GM12878 (cell line): Measurements from ENCODE around the gene SORCS2. TPM values are rescaled to one million over a fixed set of nuclear protein-coding genes. Genes with fewer than 3 reads are reported as not detected.

Experiments
- ATAC-seq: fragments of 200-7000 bp; cut with Tn5 transposase; 3 replicates; pipeline ENCODE4 v1.9.1; 2020; ENCODE audit warnings: mild to moderate bottlenecking, moderate library complexity
- BruUV-seq: library from RNA; stranded (reverse); fragments of 400-500 nt; replicated peaks from 2 replicates; lab custom pipeline; 2021; lab: Mats Ljungman, UMichigan
- CTCF ChIA-PET: fragments of 300-600 bp; sonication (Branson Sonifier 250); formaldehyde crosslinking; extraction: SDS; loops from one replicate; lab custom pipeline; 2021; ENCODE audit warnings: inconsistent platforms; lab: Yijun Ruan, JAX
- POLR2A ChIA-PET: fragments of 350-600 bp; formaldehyde crosslinking; extraction: SDS; loops from one replicate; lab custom pipeline; 2021; ENCODE audit warnings: inconsistent platforms; lab: Charles Lee
- RAD21 ChIA-PET: fragments of 300-600 bp; sonication (Branson Sonifier 250); formaldehyde crosslinking; loops from one replicate; lab custom pipeline; 2023; ENCODE audit warnings: antibody characterized with exemption; ENCODE audit not compliant: unreplicated experiment; lab: Charles Lee
- SMC1A ChIA-PET: fragments of 300-600 bp; sonication (Branson Sonifier 250); formaldehyde crosslinking; loops from one replicate; lab custom pipeline; 2023; ENCODE audit not compliant: unreplicated experiment, uncharacterized antibody; lab: Charles Lee
- DNase-seq: peaks from one replicate; pipeline ENCODE4 v3.0.0-alpha.2; 2011; ENCODE audit warnings: low read depth, low spot score
- FAIRE-seq: peaks from 3 replicates; lab custom pipeline; 2011; peaks lifted over from hg19 to GRCh38; lab: Jason Lieb, UNC
- H2AFZ ChIP-seq: 2 replicates; pipeline ENCODE4 v1.6.0; 2011; ENCODE audit warnings: low read depth, low read length, control low read depth; ENCODE audit not compliant: control insufficient read depth
- H3K27ac ChIP-seq: 2 replicates; pipeline ENCODE4 v1.5.1; 2011; ENCODE audit warnings: control low read depth; ENCODE audit not compliant: control insufficient read depth, insufficient read depth
- H3K27me3 ChIP-seq, 2 experiments: replicated peaks in 1 of 2; 2 replicates each; pipeline versions ENCODE4 v1.6.0 to v1.6.1; 2011; ENCODE audit warnings: low read length in 1 of 2; ENCODE audit not compliant: control insufficient read depth in 2 of 2, insufficient read depth in 2 of 2
- H3K36me3 ChIP-seq, 2 experiments: 2 replicates each; pipeline ENCODE4 v1.5.1; 2011; ENCODE audit warnings: low read length in 1 of 2; ENCODE audit not compliant: control insufficient read depth in 2 of 2, insufficient read depth in 2 of 2
- H3K4me1 ChIP-seq: 2 replicates; pipeline ENCODE4 v1.6.1; 2011; ENCODE audit warnings: mild to moderate bottlenecking, low read length, moderate library complexity, mixed read lengths; ENCODE audit not compliant: control insufficient read depth, insufficient read depth
- H3K4me2 ChIP-seq: 2 replicates; pipeline ENCODE4 v1.6.0; 2011; ENCODE audit warnings: control low read depth; ENCODE audit not compliant: control insufficient read depth, insufficient read depth
- H3K4me3 ChIP-seq: fragments of 200-600 bp; sonication (generic); 2 replicates; pipeline ENCODE4 v1.5.1; 2016
- H3K79me2 ChIP-seq: 2 replicates; pipeline ENCODE4 v1.6.0; 2011; ENCODE audit warnings: low read length; ENCODE audit not compliant: control insufficient read depth, insufficient read depth
- H3K9ac ChIP-seq: 2 replicates; pipeline ENCODE4 v1.8.0; 2011; ENCODE audit warnings: low read length, control low read depth, mixed read lengths; ENCODE audit not compliant: control insufficient read depth, insufficient read depth
- H3K9me3 ChIP-seq: replicated peaks from 3 replicates; pipeline ENCODE4 v1.5.1; 2011; ENCODE audit warnings: mild to moderate bottlenecking, low read length; ENCODE audit not compliant: control insufficient read depth, insufficient read depth
- H4K20me1 ChIP-seq: 2 replicates; pipeline ENCODE4 v1.6.0; 2011; ENCODE audit not compliant: control insufficient read depth, insufficient read depth
- BMI1 ChIP-seq: fragments of 450-650 bp; IDR thresholded peaks from 2 replicates; pipeline ENCODE4 v1.6.1; 2016; ENCODE audit warnings: mild to moderate bottlenecking, moderate library complexity, borderline replicate concordance
- CBX3 ChIP-seq: fragments of 200-600 bp; sonication (generic); IDR thresholded peaks from 2 replicates; pipeline ENCODE4 v1.6.1; 2016; ENCODE audit warnings: low read depth, borderline replicate concordance
- CREM ChIP-seq: IDR thresholded peaks from 2 replicates; pipeline ENCODE4 v1.6.1; 2014; ENCODE audit warnings: antibody characterized with exemption, low read depth
- EGR1 ChIP-seq, 2 experiments: IDR thresholded peaks; 1 replicate in 1 of 2; 2 replicates in 1 of 2; pipeline ENCODE4 v1.6.1; 2011 to 2012; ENCODE audit warnings: low read depth in 2 of 2, low read length in 2 of 2, borderline replicate concordance in 1 of 2, mild to moderate bottlenecking in 1 of 2, moderate library complexity in 1 of 2
- FOXM1 ChIP-seq: IDR thresholded peaks from 2 replicates; pipeline ENCODE4 v1.6.1; 2012; ENCODE audit warnings: low read depth, mild to moderate bottlenecking, inconsistent platforms, low read length, moderate library complexity
- HCFC1 ChIP-seq: fragments of 150-350 bp; IDR thresholded peaks from 2 replicates; pipeline ENCODE4 v1.6.1; 2014; ENCODE audit warnings: low read length
- KLF5 ChIP-seq: fragments of 450-650 bp; IDR thresholded peaks from 2 replicates; pipeline ENCODE4 v1.6.1; 2014; ENCODE audit warnings: mild to moderate bottlenecking; ENCODE audit not compliant: partially characterized antibody
- NFIC ChIP-seq: IDR thresholded peaks from 2 replicates; pipeline ENCODE4 v1.6.1; 2012; ENCODE audit warnings: low read depth, mild to moderate bottlenecking, inconsistent platforms, low read length, moderate library complexity
- PAX8 ChIP-seq: fragments of 450-650 bp; IDR thresholded peaks from 2 replicates; pipeline ENCODE4 v1.6.1; 2017; ENCODE audit warnings: mild to moderate bottlenecking, moderate library complexity
- RAD51 ChIP-seq: fragments of 450-650 bp; IDR thresholded peaks from 2 replicates; pipeline ENCODE4 v1.6.1; 2016; ENCODE audit warnings: moderate library complexity, mild to moderate bottlenecking, inconsistent platforms
- TCF7 ChIP-seq: IDR thresholded peaks from 2 replicates; pipeline ENCODE4 v1.6.1; 2014; ENCODE audit warnings: antibody characterized with exemption, borderline replicate concordance
- WRNIP1 ChIP-seq: IDR thresholded peaks from 2 replicates; pipeline ENCODE4 v1.6.1; 2011; ENCODE audit warnings: low read depth, low read length, improper control_type of control experiment, borderline replicate concordance
- YY1 ChIP-seq: IDR thresholded peaks from 2 replicates; pipeline ENCODE4 v1.6.1; 2011; ENCODE audit warnings: low read depth, mild to moderate bottlenecking, low read length
- ZNF274 ChIP-seq: IDR thresholded peaks from one replicate; pipeline ENCODE4 v1.8.0; 2011; ENCODE audit not compliant: insufficient read length, insufficient read depth
- ZNF622 ChIP-seq: fragments of 450-650 bp; IDR thresholded peaks from 2 replicates; pipeline ENCODE4 v1.6.1; 2017; ENCODE audit warnings: mild to moderate bottlenecking, inconsistent platforms
- WGBS: methylation state at CpG from one replicate; pipeline ENCODE4 v1.1.6; 2016; ENCODE audit warnings: low lambda C conversion rate; ENCODE audit not compliant: insufficient replicate concordance, insufficient coverage; ENCODE audit errors: missing lambda C conversion rate; 5-methylcytosine and 5-hydroxymethylcytosine counted together
- in situ Hi-C: fragments of 300-500 bp; cut with MboI; formaldehyde crosslinking; loops from 9 replicates; pipeline ENCODE4 v1.14.3; 2018; ENCODE audit warnings: mixed read lengths
- intact Hi-C: fragments of 100-400 bp; cut with micrococcal nuclease; formaldehyde crosslinking; loops from one replicate; pipeline ENCODE4 v1.14.2; 2022; ENCODE audit not compliant: unreplicated experiment
- polyA plus RNA-seq, 11 experiments: library from polyadenylated mRNA; depleted of rRNA in 4 of 11; unstranded in 6 of 11; stranded (reverse) in 5 of 11; fragments of >200 nt; fragmentation: Nextera tagmentation in 4 of 11; fragmentation: Illumina TruSeq in 1 of 11; extraction: Ambion mirVana in 4 of 11; extraction: Trizol in 1 of 11; gene quantifications; 1 replicate in 1 of 11; 2 replicates in 10 of 11; pipeline versions ENCODE4 v1.2.1 to v1.2.3, GENCODE V29; 2011 to 2016; ENCODE audit warnings: inconsistent platforms in 2 of 11, missing spikeins in 2 of 11, low read depth in 1 of 11
- total RNA-seq, 4 experiments: library from RNA; depleted of rRNA in 3 of 4; stranded (reverse); fragments of >200 nt in 3 of 4; fragmentation: Illumina TruSeq in 1 of 4; extraction: Trizol in 1 of 4; gene quantifications; 2 replicates each; pipeline versions ENCODE4 v1.2.1 to v1.2.3, GENCODE V29; 2013 to 2021
- TF ChIP-seq, protein P1 (sequence below): IDR thresholded peaks from 2 replicates; pipeline ENCODE4 v1.6.1; 2012; ENCODE audit warnings: low read length, inconsistent platforms
- TF ChIP-seq, protein P2 (sequence below): IDR thresholded peaks from 2 replicates; pipeline ENCODE4 v1.6.1; 2012; ENCODE audit warnings: low read depth, low read length, improper control_type of control experiment

SORCS2 gene
- total and polyA plus RNA-seq, 10 of the 15 experiments (the other 5 are each of a cell fraction or from before 2014, with no cell fraction given), result 0.01 to 0.15 (median 0.05) TPM; not detected in 5

DNA sequence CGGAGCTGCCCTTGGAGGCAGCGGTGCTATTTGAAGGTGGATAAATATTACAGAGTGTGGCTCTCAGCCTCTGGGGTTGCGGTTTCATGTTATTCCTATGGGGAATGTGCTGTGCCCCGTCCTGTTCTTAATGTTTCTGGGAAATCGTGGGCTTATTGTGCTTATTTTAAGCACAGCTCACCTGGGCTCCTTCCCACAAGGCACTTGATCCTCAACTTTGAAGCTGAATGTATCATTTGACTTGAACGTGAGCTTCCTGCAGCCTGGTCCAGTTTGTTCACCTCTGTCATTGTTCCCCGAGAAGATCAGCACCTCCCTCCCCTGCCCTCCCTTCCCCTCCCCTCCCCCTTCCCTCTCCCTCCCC lies 3.9 kb downstream of the SORCS2 start:
- H3K9me3 ChIP-seq, result no peaks in the 10 kb centered on the region
- no peak overlapping the region for H3K9ac ChIP-seq
- ChIA-PET CTCF (interaction anchor here (1.9 kb wide), 1 partner anchor 139 kb away, joined by 10 read pairs; no protein-coding TSS in a partner anchor), POLR2A (no interaction called here), RAD21 (interaction anchor here (1.1 kb wide), 1 partner anchor 524 kb away, joined by 3 read pairs; no protein-coding TSS in a partner anchor), SMC1A (no interaction called here)
- in situ Hi-C loops (loop anchor here (10.0 kb wide), 1 partner anchor 519 kb away; no protein-coding TSS in a partner anchor), intact Hi-C loops (no loop called here)
- H3K36me3 ChIP-seq, result no peaks in the 10 kb centered on the region
- ATAC-seq (no peak), FAIRE-seq (no peak), DNase-seq (no peak)
- TF ChIP-seq KLF5, result no peak
- no peaks in the 10 kb centered on the region; the same call in 1 of the 2 replicates for H4K20me1 ChIP-seq
- WGBS, result 15% methylated on average over 7 of the region's 7 CpGs
- peaks cover 2 to 4% of the 10 kb centered on the region in 2 experiments; a peak in 3 of 4 replicates for H3K27me3 ChIP-seq
- no peaks in the 10 kb centered on the region for H3K4me1 ChIP-seq
- H2AFZ ChIP-seq, result no peak overlapping the region
- BruUV-seq, result no TSS peak
- no peak overlapping the region for H3K4me2 ChIP-seq
- no peak overlapping the region for H3K4me3 ChIP-seq
- no peaks in the 10 kb centered on the region for H3K79me2 ChIP-seq
- no peak overlapping the region for H3K27ac ChIP-seq

DNA sequence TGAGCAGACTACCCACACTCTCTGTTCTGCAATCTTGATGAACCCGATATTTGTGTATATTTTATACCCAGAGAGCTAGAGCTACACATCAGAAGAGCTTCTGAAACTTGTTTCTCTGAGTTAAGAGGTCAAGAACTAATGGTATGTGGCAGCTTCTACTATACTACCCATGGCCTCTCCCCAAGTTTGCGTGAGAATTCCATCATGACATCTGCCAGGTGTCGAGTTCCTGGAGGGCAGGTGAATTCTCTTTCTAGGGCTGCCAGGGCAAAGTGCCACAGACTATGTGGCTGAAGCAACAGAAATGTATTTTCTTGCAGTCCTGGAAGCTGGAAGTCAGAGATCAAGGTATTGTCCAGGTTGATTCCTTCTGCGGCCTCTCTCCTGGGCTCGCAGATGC lies 4.4 kb downstream of the SORCS2 start:
- Histone ChIP-seq H3K36me3 (no peaks in the 10 kb centered on the region), H3K27ac (no peak overlapping the region), H3K4me3 (no peak overlapping the region), H3K27me3 (peaks cover 2 to 4% of the 10 kb centered on the region in 2 experiments; a peak in 3 of 4 replicates), H3K9me3 (no peaks in the 10 kb centered on the region), H3K9ac (no peak overlapping the region), H3K4me2 (no peak overlapping the region), H3K79me2 (no peaks in the 10 kb centered on the region), H4K20me1 (no peaks in the 10 kb centered on the region; the same call in 1 of the 2 replicates), H2AFZ (no peak overlapping the region), H3K4me1 (no peaks in the 10 kb centered on the region)
- ChIA-PET POLR2A (no interaction called here), CTCF (interaction anchor here (1.9 kb wide), 1 partner anchor 139 kb away, joined by 10 read pairs; no protein-coding TSS in a partner anchor), RAD21 (interaction anchor here (1.1 kb wide), 1 partner anchor 523 kb away, joined by 3 read pairs; no protein-coding TSS in a partner anchor), SMC1A (no interaction called here)
- no TSS peak for BruUV-seq
- FAIRE-seq (no peak), DNase-seq (no peak), ATAC-seq (no peak)
- intact Hi-C loops (no loop called here), in situ Hi-C loops (loop anchor here (10.0 kb wide), 1 partner anchor 518 kb away; no protein-coding TSS in a partner anchor)
- WGBS, result 23% methylated on average over 5 of the region's 5 CpGs
- TF ChIP-seq PAX8, result no peak
- TF ChIP-seq, protein P1, sequence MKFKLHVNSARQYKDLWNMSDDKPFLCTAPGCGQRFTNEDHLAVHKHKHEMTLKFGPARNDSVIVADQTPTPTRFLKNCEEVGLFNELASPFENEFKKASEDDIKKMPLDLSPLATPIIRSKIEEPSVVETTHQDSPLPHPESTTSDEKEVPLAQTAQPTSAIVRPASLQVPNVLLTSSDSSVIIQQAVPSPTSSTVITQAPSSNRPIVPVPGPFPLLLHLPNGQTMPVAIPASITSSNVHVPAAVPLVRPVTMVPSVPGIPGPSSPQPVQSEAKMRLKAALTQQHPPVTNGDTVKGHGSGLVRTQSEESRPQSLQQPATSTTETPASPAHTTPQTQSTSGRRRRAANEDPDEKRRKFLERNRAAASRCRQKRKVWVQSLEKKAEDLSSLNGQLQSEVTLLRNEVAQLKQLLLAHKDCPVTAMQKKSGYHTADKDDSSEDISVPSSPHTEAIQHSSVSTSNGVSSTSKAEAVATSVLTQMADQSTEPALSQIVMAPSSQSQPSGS, result no peak
- TF ChIP-seq YY1, result no peak
- TF ChIP-seq EGR1 (IDR thresholded peaks at IDR 0.05; ENCODE audit: borderline replicate concordance in 1 of 2, low read depth in 2 of 2, low read length in 2 of 2), result no peak
- TF ChIP-seq ZNF274, result no peak
- no peak for TF ChIP-seq RAD51
- no peak for TF ChIP-seq TCF7
- TF ChIP-seq CREM, result no peak
- TF ChIP-seq CBX3, result no peak
- TF ChIP-seq BMI1, result no peak
- TF ChIP-seq HCFC1, result no peak
- TF ChIP-seq FOXM1, result no peak
- TF ChIP-seq, protein P2, sequence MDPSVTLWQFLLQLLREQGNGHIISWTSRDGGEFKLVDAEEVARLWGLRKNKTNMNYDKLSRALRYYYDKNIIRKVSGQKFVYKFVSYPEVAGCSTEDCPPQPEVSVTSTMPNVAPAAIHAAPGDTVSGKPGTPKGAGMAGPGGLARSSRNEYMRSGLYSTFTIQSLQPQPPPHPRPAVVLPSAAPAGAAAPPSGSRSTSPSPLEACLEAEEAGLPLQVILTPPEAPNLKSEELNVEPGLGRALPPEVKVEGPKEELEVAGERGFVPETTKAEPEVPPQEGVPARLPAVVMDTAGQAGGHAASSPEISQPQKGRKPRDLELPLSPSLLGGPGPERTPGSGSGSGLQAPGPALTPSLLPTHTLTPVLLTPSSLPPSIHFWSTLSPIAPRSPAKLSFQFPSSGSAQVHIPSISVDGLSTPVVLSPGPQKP, result no peak
- no peak for TF ChIP-seq NFIC
- no peak for TF ChIP-seq WRNIP1
- no peak for TF ChIP-seq ZNF622
